Measurements from ENCODE around the gene ASPSCR1.

GRCh38 chr17:81996232-81996756, 18.9 kb downstream of the ASPSCR1 start:
- TF ChIP-seq CTCF (IDR thresholded peaks at IDR 0.05) = no peak
- TF ChIP-seq POLR2A (IDR thresholded peaks at IDR 0.05) = no peak

Data from testis (tissue), 2 donors.